Measurements from ENCODE around the gene XYLT2.
A peak's percentile ranks its signal among the peaks of the same experiment; 100 is the strongest.
"Not testable (repeated sequence)": the region's sequence is repeated elsewhere in the genome, so short reads cannot be mapped to it uniquely, and the experiment has no call there.

Gene XYLT2

GRCh38 chr17:50345432-50346312, at the start of gene XYLT2:
Gene XYLT2 (plus strand): TSS chr17:50346126. CDS start chr17:50346141, 15 bp downstream.
- Histone ChIP-seq H3K4me1 (ENCODE audit: control insufficient read depth, insufficient read depth, low read length) (peaks cover 21% of the 10 kb centered on the region), H3K27ac (ENCODE audit: low read depth, low read length) (peak within 1 kb of the TSS; percentile 35; the same call in 1 of the 2 replicates), H3K9me3 (ENCODE audit: control insufficient read depth, insufficient read depth, low read depth, low read length) (peaks cover 2% of the 10 kb centered on the region; the same call in 1 of the 2 replicates), H3K9ac (ENCODE audit: low read length) (peak within 1 kb of the TSS; percentile 68), H3K36me3 (ENCODE audit: control insufficient read depth, insufficient read depth, low read length) (no peaks in the 10 kb centered on the region), H3K27me3 (ENCODE audit: control insufficient read depth, insufficient read depth, low read length) (peaks cover 13% of the 10 kb centered on the region), H3K4me3 (ENCODE audit: low read depth, low read length) (peak within 1 kb of the TSS; percentile 97)

GRCh38 chr17:50297407-50297865, 48.5 kb upstream of the XYLT2 start:
- no peaks in the 10 kb centered on the region for H3K36me3 ChIP-seq (ENCODE audit: control insufficient read depth, insufficient read depth, low read length)
- no peak overlapping the region for H3K4me3 ChIP-seq (ENCODE audit: low read depth, low read length)
- no peaks in the 10 kb centered on the region for H3K9me3 ChIP-seq (ENCODE audit: control insufficient read depth, insufficient read depth, low read depth, low read length)
- H3K27ac ChIP-seq (ENCODE audit: low read depth, low read length), result no peak overlapping the region
- no peaks in the 10 kb centered on the region for H3K27me3 ChIP-seq (ENCODE audit: control insufficient read depth, insufficient read depth, low read length)
- no peak overlapping the region for H3K9ac ChIP-seq (ENCODE audit: low read length)
- peaks cover 6% of the 10 kb centered on the region; the same call in 1 of the 2 replicates for H3K4me1 ChIP-seq (ENCODE audit: control insufficient read depth, insufficient read depth, low read length)

- Histone ChIP-seq H3K27ac (ENCODE audit: low read depth, low read length) (no peak overlapping the region), H3K9ac (ENCODE audit: low read length) (no peak overlapping the region), H3K36me3 (ENCODE audit: control insufficient read depth, insufficient read depth, low read length) (no peaks in the 10 kb centered on the region), H3K9me3 (ENCODE audit: control insufficient read depth, insufficient read depth, low read depth, low read length) (no peaks in the 10 kb centered on the region), H3K4me3 (ENCODE audit: low read depth, low read length) (no peak overlapping the region), H3K27me3 (ENCODE audit: control insufficient read depth, insufficient read depth, low read length) (no peaks in the 10 kb centered on the region), H3K4me1 (ENCODE audit: control insufficient read depth, insufficient read depth, low read length) (peaks cover 6% of the 10 kb centered on the region; the same call in 1 of the 2 replicates)
Observed at GRCh38 chr17:50298018-50298417, 47.9 kb upstream of the XYLT2 start.

- Histone ChIP-seq H3K27me3 (ENCODE audit: control insufficient read depth, insufficient read depth, low read length) (no peaks in the 10 kb centered on the region), H3K27ac (ENCODE audit: low read depth, low read length) (no peak overlapping the region), H3K9me3 (ENCODE audit: control insufficient read depth, insufficient read depth, low read depth, low read length) (no peaks in the 10 kb centered on the region), H3K4me1 (ENCODE audit: control insufficient read depth, insufficient read depth, low read length) (peaks cover 10% of the 10 kb centered on the region; the same call in 1 of the 2 replicates), H3K4me3 (ENCODE audit: low read depth, low read length) (no peak overlapping the region), H3K9ac (ENCODE audit: low read length) (no peak overlapping the region), H3K36me3 (ENCODE audit: control insufficient read depth, insufficient read depth, low read length) (no peaks in the 10 kb centered on the region)
Observed at GRCh38 chr17:50299776-50300175, 46.1 kb upstream of the XYLT2 start.

- not testable (repeated sequence) for H3K9me3 ChIP-seq (ENCODE audit: control insufficient read depth, insufficient read depth, low read depth, low read length); H3K27me3 ChIP-seq (ENCODE audit: control insufficient read depth, insufficient read depth, low read length); H3K9ac ChIP-seq (ENCODE audit: low read length)
Observed at GRCh38 chr17:50300824-50301223, 45.1 kb upstream of the XYLT2 start.

GRCh38 chr17:50301891-50302584, 43.9 kb upstream of the XYLT2 start:
- Histone ChIP-seq H3K9ac (ENCODE audit: low read length) (no peak overlapping the region), H3K4me1 (ENCODE audit: control insufficient read depth, insufficient read depth, low read length) (peaks cover 10% of the 10 kb centered on the region; the same call in 1 of the 2 replicates), H3K4me3 (ENCODE audit: low read depth, low read length) (no peak overlapping the region), H3K36me3 (ENCODE audit: control insufficient read depth, insufficient read depth, low read length) (no peaks in the 10 kb centered on the region), H3K27me3 (ENCODE audit: control insufficient read depth, insufficient read depth, low read length) (no peaks in the 10 kb centered on the region), H3K27ac (ENCODE audit: low read depth, low read length) (no peak overlapping the region), H3K9me3 (ENCODE audit: control insufficient read depth, insufficient read depth, low read depth, low read length) (no peaks in the 10 kb centered on the region)

More at GRCh38 chr17:50300824-50301223, 45.1 kb upstream of the XYLT2 start:
- H3K4me3 ChIP-seq (ENCODE audit: low read depth, low read length); H3K27ac ChIP-seq (ENCODE audit: low read depth, low read length); H3K36me3 ChIP-seq (ENCODE audit: control insufficient read depth, insufficient read depth, low read length): not testable (repeated sequence)
- H3K4me1 ChIP-seq (ENCODE audit: control insufficient read depth, insufficient read depth, low read length), result peaks cover 10% of the 10 kb centered on the region; the same call in 1 of the 2 replicates

GRCh38 chr17:50303051-50303450, 42.9 kb upstream of the XYLT2 start:
- H3K27ac ChIP-seq (ENCODE audit: low read depth, low read length), result no peak overlapping the region
- H3K9me3 ChIP-seq (ENCODE audit: control insufficient read depth, insufficient read depth, low read depth, low read length), result no peaks in the 10 kb centered on the region
- peaks cover 4% of the 10 kb centered on the region; the same call in 1 of the 2 replicates for H3K4me1 ChIP-seq (ENCODE audit: control insufficient read depth, insufficient read depth, low read length)
- H3K36me3 ChIP-seq (ENCODE audit: control insufficient read depth, insufficient read depth, low read length), result no peaks in the 10 kb centered on the region
- no peak overlapping the region for H3K4me3 ChIP-seq (ENCODE audit: low read depth, low read length)
- H3K9ac ChIP-seq (ENCODE audit: low read length), result no peak overlapping the region
- H3K27me3 ChIP-seq (ENCODE audit: control insufficient read depth, insufficient read depth, low read length), result no peaks in the 10 kb centered on the region

- Histone ChIP-seq H3K36me3 (ENCODE audit: control insufficient read depth, insufficient read depth, low read length) (no peaks in the 10 kb centered on the region), H3K4me1 (ENCODE audit: control insufficient read depth, insufficient read depth, low read length) (peaks cover 4% of the 10 kb centered on the region; the same call in 1 of the 2 replicates), H3K27me3 (ENCODE audit: control insufficient read depth, insufficient read depth, low read length) (no peaks in the 10 kb centered on the region), H3K9ac (ENCODE audit: low read length) (no peak overlapping the region), H3K4me3 (ENCODE audit: low read depth, low read length) (no peak overlapping the region), H3K9me3 (ENCODE audit: control insufficient read depth, insufficient read depth, low read depth, low read length) (no peaks in the 10 kb centered on the region), H3K27ac (ENCODE audit: low read depth, low read length) (no peak overlapping the region)
Observed at GRCh38 chr17:50303596-50303995, 42.3 kb upstream of the XYLT2 start.

- Histone ChIP-seq H3K9me3 (ENCODE audit: control insufficient read depth, insufficient read depth, low read depth, low read length) (no peaks in the 10 kb centered on the region), H3K27me3 (ENCODE audit: control insufficient read depth, insufficient read depth, low read length) (no peaks in the 10 kb centered on the region), H3K36me3 (ENCODE audit: control insufficient read depth, insufficient read depth, low read length) (no peaks in the 10 kb centered on the region), H3K9ac (ENCODE audit: low read length) (no peak overlapping the region), H3K4me1 (ENCODE audit: control insufficient read depth, insufficient read depth, low read length) (peaks cover 4% of the 10 kb centered on the region; the same call in 1 of the 2 replicates), H3K4me3 (ENCODE audit: low read depth, low read length) (no peak overlapping the region), H3K27ac (ENCODE audit: low read depth, low read length) (no peak overlapping the region)
Observed at GRCh38 chr17:50304781-50305404, 41.0 kb upstream of the XYLT2 start.

GRCh38 chr17:50307654-50308053, 38.3 kb upstream of the XYLT2 start:
- H3K36me3 ChIP-seq (ENCODE audit: control insufficient read depth, insufficient read depth, low read length), result no peaks in the 10 kb centered on the region
- no peak overlapping the region for H3K27ac ChIP-seq (ENCODE audit: low read depth, low read length)
- no peak overlapping the region for H3K9ac ChIP-seq (ENCODE audit: low read length)
- H3K27me3 ChIP-seq (ENCODE audit: control insufficient read depth, insufficient read depth, low read length), result no peaks in the 10 kb centered on the region
- peaks cover 21% of the 10 kb centered on the region for H3K4me1 ChIP-seq (ENCODE audit: control insufficient read depth, insufficient read depth, low read length)
- no peak overlapping the region for H3K4me3 ChIP-seq (ENCODE audit: low read depth, low read length)
- no peaks in the 10 kb centered on the region for H3K9me3 ChIP-seq (ENCODE audit: control insufficient read depth, insufficient read depth, low read depth, low read length)

Measured in HUES6 (cell line).